HepG2 (cell line): ENCODE results near the gene PCAT7. TPM values are rescaled to one million over a fixed set of nuclear protein-coding genes. Genes with fewer than 3 reads are reported as not detected.
A peak's percentile ranks its signal among the peaks of the same experiment; 100 is the strongest.

ENCODE experiments used
- ARHGAP35 ChIP-seq: sonication (generic); formaldehyde crosslinking; IDR thresholded peaks from 2 replicates; pipeline ENCODE4 v1.9.0; 2022; ENCODE audit warnings: mild to moderate bottlenecking, inconsistent platforms, moderate library complexity, missing genetic modification reagents, borderline replicate concordance
- BHLHE40 ChIP-seq: IDR thresholded peaks from 2 replicates; pipeline ENCODE4 v1.6.1; 2011; ENCODE audit warnings: low read length, improper control_type of control experiment
- GABPB1 ChIP-seq: IDR thresholded peaks from 2 replicates; pipeline ENCODE4 v1.6.1; 2016; ENCODE audit warnings: mild to moderate bottlenecking, missing genetic modification reagents, moderate library complexity, missing compliant biosample characterization
- GATAD1 ChIP-seq: IDR thresholded peaks from 2 replicates; pipeline ENCODE4 v1.6.1; 2016; ENCODE audit warnings: missing genetic modification reagents, missing compliant biosample characterization
- GATAD2A ChIP-seq: IDR thresholded peaks from 2 replicates; pipeline ENCODE4 v1.6.1; 2016
- RAD21 ChIP-seq: fragments of 450-650 bp; formaldehyde crosslinking; IDR thresholded peaks from 2 replicates; pipeline ENCODE4 v1.5.0; 2020; ENCODE audit warnings: mild to moderate bottlenecking
- SP4 ChIP-seq: sonication (generic); formaldehyde crosslinking; IDR thresholded peaks from 2 replicates; pipeline ENCODE4 v1.8.1; 2023; ENCODE audit warnings: mild to moderate bottlenecking, missing genetic modification reagents
- STAG1 ChIP-seq: sonication (generic); formaldehyde crosslinking; IDR thresholded peaks from 2 replicates; pipeline ENCODE4 v1.4.0; 2020; ENCODE audit warnings: missing genetic modification reagents
- TBX2 ChIP-seq: sonication (generic); formaldehyde crosslinking; IDR thresholded peaks from 2 replicates; pipeline ENCODE4 v1.5.0; 2020; ENCODE audit warnings: missing genetic modification reagents, mild to moderate bottlenecking, borderline replicate concordance
- ZFP36 ChIP-seq: fragments of 150-350 bp; IDR thresholded peaks from 2 replicates; pipeline ENCODE4 v1.6.1; 2018; ENCODE audit warnings: borderline replicate concordance, low read length, low read depth; ENCODE audit not compliant: partially characterized antibody
- ZMYM4 ChIP-seq: sonication (generic); formaldehyde crosslinking; IDR thresholded peaks from 2 replicates; pipeline ENCODE4 v1.8.1; 2023; ENCODE audit warnings: mild to moderate bottlenecking, missing genetic modification reagents
- ZNF331 ChIP-seq: sonication (generic); formaldehyde crosslinking; IDR thresholded peaks from 2 replicates; pipeline ENCODE4 v1.4.0; 2020; ENCODE audit warnings: missing genetic modification reagents
- ZNF543 ChIP-seq: sonication (generic); formaldehyde crosslinking; IDR thresholded peaks from 2 replicates; pipeline ENCODE4 v1.4.0; 2020; ENCODE audit warnings: mild to moderate bottlenecking, missing genetic modification reagents
- ZNF772 ChIP-seq: sonication (generic); formaldehyde crosslinking; IDR thresholded peaks from 2 replicates; pipeline ENCODE4 v1.5.0; 2020; ENCODE audit warnings: mild to moderate bottlenecking, missing genetic modification reagents
- ZNF788 ChIP-seq: sonication (generic); formaldehyde crosslinking; IDR thresholded peaks from 2 replicates; pipeline ENCODE4 v1.5.0; 2020; ENCODE audit warnings: mild to moderate bottlenecking, missing genetic modification reagents, borderline replicate concordance
- ZSCAN29 ChIP-seq: sonication (generic); formaldehyde crosslinking; conservative IDR thresholded peaks from 2 replicates; pipeline ENCODE4 v1.4.0; 2020; ENCODE audit warnings: mild to moderate bottlenecking, missing genetic modification reagents
- polyA plus RNA-seq, 8 experiments: library from polyadenylated mRNA; depleted of rRNA in 3 of 8; stranded (reverse) in 7 of 8; unstranded in 1 of 8; fragments of >200 nt; fragmentation: Illumina TruSeq in 4 of 8; extraction: Trizol in 4 of 8; gene quantifications; 2 replicates each; pipeline versions ENCODE4 v1.2.1 to v1.2.3, GENCODE V29; 2011 to 2016; ENCODE audit warnings: low read depth in 4 of 8, missing spikeins in 1 of 8, mixed read lengths in 1 of 8; ENCODE audit not compliant: insufficient read depth in 1 of 8
- total RNA-seq, 5 experiments: library from RNA; depleted of rRNA; stranded (reverse); fragments of >200 nt; fragmentation: Illumina TruSeq; extraction: Trizol; gene quantifications; 2 replicates each; pipeline ENCODE4 v1.2.3, GENCODE V29; 2016; ENCODE audit warnings: low read depth in 1 of 5
- TF ChIP-seq, protein P1 (sequence below): sonication (generic); formaldehyde crosslinking; IDR thresholded peaks from 2 replicates; pipeline ENCODE4 v1.9.0; 2022; ENCODE audit warnings: missing genetic modification reagents, mild to moderate bottlenecking, borderline replicate concordance
- TF ChIP-seq, protein P2 (sequence below): sonication (generic); formaldehyde crosslinking; IDR thresholded peaks from 2 replicates; pipeline ENCODE4 v1.5.1; 2020; ENCODE audit warnings: missing genetic modification reagents, mild to moderate bottlenecking, borderline replicate concordance
- TF ChIP-seq, protein P3 (sequence below): sonication (generic); formaldehyde crosslinking; IDR thresholded peaks from 2 replicates; pipeline ENCODE4 v1.4.0; 2020; ENCODE audit warnings: missing genetic modification reagents
- TF ChIP-seq, protein P4 (sequence below): sonication (generic); formaldehyde crosslinking; IDR thresholded peaks from 2 replicates; pipeline ENCODE4 v1.8.1; 2023; ENCODE audit warnings: mild to moderate bottlenecking, missing genetic modification reagents

PCAT7 gene
- total and polyA plus RNA-seq, 2 of the 13 experiments (the other 11 are each of a cell fraction or from before 2014, with no cell fraction given), result 2.3 to 3.9 TPM

DNA sequence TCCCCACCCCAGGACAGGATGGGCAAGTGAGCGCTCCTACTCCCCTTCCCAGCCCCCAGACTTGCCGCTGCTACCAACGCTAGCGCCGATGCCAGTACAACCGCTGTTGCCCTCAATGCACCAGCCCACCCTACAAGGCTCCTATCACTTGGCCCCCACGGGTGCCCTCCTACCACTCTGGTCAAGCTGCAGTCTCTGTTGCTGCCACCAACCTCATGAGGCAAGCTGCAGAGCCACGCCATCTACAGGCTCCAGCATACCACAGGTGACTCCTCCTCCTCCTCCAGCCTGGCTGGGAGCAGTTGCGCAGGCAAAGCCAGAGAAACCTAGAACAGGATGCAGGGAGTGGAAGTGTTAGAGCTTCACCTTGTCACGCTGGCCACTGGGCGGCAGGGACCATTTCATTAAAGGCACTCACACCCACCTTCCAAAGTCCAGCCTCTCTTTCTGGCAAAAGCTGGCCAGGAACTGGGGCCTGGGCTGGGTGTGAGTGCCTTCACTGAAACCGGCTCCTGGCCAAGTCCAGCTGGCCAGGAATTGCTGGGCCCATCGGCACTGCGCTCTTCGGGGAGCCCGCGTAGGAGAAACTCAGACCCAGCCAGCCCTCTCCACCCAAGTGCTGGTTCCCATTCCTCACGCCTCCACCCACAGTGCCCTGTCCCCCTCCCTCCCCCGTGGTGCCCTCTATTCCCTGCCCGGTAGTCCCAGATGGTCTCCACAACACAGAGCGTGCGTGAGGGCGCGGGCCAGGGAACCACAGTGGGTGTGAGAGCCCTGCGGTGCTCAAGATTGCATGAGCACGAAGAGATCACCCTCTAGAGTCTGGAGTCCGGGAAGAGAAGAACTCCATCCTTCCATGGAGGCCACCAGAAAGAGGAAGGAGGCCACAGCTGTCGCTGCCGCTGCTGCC lies 1.6 kb upstream of the PCAT7 start (continued):
- TF ChIP-seq STAG1, result peak; percentile 64
- no peak for TF ChIP-seq GATAD2A (CRISPR knock-in tag)
- TF ChIP-seq GATAD1 (CRISPR knock-in tag), result peak; percentile 59
- TF ChIP-seq SP4, result peak; percentile 50; the same call in 1 of the 2 replicates
- peak; percentile 56 for TF ChIP-seq RAD21 (CRISPR knock-in tag)
- 0 out of 2 replicates have a peak, but pooled peaks have one; percentile 49 for TF ChIP-seq ZNF788 (CRISPR knock-in tag)
- peak; percentile 60; the same call in 1 of the 2 replicates for TF ChIP-seq ZMYM4
- TF ChIP-seq ARHGAP35 (CRISPR knock-in tag), result no peak
- TF ChIP-seq ZSCAN29, result 0 out of 2 replicates have a peak, but pooled peaks have one; percentile 37
- TF ChIP-seq ZNF543 (CRISPR knock-in tag), result no peak
- TF ChIP-seq BHLHE40, result no peak
- TF ChIP-seq, protein P1, sequence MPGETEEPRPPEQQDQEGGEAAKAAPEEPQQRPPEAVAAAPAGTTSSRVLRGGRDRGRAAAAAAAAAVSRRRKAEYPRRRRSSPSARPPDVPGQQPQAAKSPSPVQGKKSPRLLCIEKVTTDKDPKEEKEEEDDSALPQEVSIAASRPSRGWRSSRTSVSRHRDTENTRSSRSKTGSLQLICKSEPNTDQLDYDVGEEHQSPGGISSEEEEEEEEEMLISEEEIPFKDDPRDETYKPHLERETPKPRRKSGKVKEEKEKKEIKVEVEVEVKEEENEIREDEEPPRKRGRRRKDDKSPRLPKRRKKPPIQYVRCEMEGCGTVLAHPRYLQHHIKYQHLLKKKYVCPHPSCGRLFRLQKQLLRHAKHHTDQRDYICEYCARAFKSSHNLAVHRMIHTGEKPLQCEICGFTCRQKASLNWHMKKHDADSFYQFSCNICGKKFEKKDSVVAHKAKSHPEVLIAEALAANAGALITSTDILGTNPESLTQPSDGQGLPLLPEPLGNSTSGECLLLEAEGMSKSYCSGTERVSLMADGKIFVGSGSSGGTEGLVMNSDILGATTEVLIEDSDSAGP (CRISPR knock-in tag), result peak; percentile 54
- TF ChIP-seq, protein P2, sequence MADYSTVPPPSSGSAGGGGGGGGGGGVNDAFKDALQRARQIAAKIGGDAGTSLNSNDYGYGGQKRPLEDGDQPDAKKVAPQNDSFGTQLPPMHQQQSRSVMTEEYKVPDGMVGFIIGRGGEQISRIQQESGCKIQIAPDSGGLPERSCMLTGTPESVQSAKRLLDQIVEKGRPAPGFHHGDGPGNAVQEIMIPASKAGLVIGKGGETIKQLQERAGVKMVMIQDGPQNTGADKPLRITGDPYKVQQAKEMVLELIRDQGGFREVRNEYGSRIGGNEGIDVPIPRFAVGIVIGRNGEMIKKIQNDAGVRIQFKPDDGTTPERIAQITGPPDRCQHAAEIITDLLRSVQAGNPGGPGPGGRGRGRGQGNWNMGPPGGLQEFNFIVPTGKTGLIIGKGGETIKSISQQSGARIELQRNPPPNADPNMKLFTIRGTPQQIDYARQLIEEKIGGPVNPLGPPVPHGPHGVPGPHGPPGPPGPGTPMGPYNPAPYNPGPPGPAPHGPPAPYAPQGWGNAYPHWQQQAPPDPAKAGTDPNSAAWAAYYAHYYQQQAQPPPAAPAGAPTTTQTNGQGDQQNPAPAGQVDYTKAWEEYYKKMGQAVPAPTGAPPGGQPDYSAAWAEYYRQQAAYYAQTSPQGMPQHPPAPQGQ (CRISPR knock-in tag), result no peak
- TF ChIP-seq, protein P3, sequence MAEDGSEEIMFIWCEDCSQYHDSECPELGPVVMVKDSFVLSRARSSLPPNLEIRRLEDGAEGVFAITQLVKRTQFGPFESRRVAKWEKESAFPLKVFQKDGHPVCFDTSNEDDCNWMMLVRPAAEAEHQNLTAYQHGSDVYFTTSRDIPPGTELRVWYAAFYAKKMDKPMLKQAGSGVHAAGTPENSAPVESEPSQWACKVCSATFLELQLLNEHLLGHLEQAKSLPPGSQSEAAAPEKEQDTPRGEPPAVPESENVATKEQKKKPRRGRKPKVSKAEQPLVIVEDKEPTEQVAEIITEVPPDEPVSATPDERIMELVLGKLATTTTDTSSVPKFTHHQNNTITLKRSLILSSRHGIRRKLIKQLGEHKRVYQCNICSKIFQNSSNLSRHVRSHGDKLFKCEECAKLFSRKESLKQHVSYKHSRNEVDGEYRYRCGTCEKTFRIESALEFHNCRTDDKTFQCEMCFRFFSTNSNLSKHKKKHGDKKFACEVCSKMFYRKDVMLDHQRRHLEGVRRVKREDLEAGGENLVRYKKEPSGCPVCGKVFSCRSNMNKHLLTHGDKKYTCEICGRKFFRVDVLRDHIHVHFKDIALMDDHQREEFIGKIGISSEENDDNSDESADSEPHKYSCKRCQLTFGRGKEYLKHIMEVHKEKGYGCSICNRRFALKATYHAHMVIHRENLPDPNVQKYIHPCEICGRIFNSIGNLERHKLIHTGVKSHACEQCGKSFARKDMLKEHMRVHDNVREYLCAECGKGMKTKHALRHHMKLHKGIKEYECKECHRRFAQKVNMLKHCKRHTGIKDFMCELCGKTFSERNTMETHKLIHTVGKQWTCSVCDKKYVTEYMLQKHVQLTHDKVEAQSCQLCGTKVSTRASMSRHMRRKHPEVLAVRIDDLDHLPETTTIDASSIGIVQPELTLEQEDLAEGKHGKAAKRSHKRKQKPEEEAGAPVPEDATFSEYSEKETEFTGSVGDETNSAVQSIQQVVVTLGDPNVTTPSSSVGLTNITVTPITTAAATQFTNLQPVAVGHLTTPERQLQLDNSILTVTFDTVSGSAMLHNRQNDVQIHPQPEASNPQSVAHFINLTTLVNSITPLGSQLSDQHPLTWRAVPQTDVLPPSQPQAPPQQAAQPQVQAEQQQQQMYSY (CRISPR knock-in tag), result peak; percentile 91
- TF ChIP-seq ZNF331, result peak; percentile 91
- TF ChIP-seq ZNF772 (CRISPR knock-in tag), result 0 out of 2 replicates have a peak, but pooled peaks have one; percentile 8
- peak; percentile 56 for TF ChIP-seq TBX2 (CRISPR knock-in tag)
- peak; percentile 50; the same call in 1 of the 2 replicates for TF ChIP-seq GABPB1 (CRISPR knock-in tag)
- TF ChIP-seq, protein P4, sequence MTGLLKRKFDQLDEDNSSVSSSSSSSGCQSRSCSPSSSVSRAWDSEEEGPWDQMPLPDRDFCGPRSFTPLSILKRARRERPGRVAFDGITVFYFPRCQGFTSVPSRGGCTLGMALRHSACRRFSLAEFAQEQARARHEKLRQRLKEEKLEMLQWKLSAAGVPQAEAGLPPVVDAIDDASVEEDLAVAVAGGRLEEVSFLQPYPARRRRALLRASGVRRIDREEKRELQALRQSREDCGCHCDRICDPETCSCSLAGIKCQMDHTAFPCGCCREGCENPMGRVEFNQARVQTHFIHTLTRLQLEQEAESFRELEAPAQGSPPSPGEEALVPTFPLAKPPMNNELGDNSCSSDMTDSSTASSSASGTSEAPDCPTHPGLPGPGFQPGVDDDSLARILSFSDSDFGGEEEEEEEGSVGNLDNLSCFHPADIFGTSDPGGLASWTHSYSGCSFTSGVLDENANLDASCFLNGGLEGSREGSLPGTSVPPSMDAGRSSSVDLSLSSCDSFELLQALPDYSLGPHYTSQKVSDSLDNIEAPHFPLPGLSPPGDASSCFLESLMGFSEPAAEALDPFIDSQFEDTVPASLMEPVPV (CRISPR knock-in tag), result no peak
- no peak for TF ChIP-seq ZFP36
